ENCODE data around the gene B3GALNT2.
A peak's percentile ranks its signal among the peaks of the same experiment; 100 is the strongest.
"Not testable (repeated sequence)": the region's sequence is repeated elsewhere in the genome, so short reads cannot be mapped to it uniquely, and the experiment has no call there.

The B3GALNT2 gene
- total RNA-seq = 25.4 to 26.5 reads per million in 2 experiments

- no peak for DNase-seq (ENCODE audit: low read depth)
Measured at GRCh38 chr1:235504122-235504493, at the start of gene B3GALNT2. Gene B3GALNT2 (minus strand): TSS chr1:235504452. CDS start chr1:235504252, 200 bp downstream.

DNA sequence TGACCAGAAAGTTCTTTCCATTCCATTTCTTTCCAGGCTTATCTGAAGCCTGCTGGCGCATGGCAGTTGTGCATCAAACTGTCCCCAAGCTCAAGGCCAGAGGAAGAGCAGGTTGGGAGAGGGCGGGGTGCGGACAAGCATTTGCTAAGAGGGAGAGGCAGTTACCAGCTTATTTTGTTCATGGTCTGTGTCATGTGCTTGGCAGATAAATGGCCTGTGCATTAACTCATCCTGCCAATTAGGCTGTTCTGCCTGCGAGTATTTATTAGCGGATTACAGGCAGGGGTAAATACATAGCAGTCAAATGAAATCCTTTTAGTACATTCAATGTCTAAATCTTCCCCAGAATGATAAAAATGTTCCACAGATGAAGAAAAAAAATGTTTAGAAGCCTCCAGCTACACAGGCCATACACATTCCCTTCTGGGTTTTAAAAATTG, 48.9 kb upstream of the B3GALNT2 start:
- DNase-seq (ENCODE audit: low read depth) = no peak

GRCh38 chr1:235552146-235552716, 48.0 kb upstream of the B3GALNT2 start:
- no peak for DNase-seq (ENCODE audit: low read depth)

DNA sequence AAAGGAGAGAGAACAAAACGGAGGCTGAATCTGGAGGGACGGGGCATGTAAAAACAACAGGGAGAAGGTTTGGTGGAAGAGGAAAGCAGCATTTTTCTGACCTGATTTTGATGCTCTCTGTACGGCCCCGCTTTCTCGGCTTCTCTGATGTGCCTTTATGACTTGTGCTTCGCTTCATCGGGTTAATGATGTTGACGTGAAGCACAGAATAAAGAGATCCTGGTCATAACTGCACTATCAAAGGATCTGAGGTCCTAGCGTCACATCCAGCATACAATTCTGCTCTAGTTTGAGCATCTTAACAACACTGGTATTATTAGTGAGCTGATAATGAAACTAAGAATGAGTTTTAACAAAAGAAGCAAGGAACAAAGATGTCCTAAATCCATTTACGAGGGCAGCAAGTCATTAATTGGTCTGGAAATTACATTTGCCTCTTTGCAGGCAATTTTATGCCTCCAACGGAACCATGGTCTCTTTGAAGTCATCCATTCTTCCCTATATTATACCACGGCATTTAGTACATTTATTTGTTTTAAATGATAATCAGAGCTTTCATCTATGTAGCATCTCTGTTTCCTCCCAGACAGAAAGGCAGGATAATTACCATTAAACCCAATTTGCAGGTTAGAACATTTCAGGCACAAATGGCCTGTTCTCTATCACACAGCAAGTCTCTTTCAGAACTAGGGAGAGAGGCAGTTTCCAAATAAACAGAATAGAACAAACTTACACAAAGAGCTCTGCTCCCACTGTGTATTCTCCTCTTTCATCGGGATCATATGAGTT, 45.3 kb upstream of the B3GALNT2 start:
- DNase-seq (ENCODE audit: low read depth) = no peak

GRCh38 chr1:235546369-235547155, 42.3 kb upstream of the B3GALNT2 start:
- not testable (repeated sequence) for DNase-seq (ENCODE audit: low read depth)

DNA sequence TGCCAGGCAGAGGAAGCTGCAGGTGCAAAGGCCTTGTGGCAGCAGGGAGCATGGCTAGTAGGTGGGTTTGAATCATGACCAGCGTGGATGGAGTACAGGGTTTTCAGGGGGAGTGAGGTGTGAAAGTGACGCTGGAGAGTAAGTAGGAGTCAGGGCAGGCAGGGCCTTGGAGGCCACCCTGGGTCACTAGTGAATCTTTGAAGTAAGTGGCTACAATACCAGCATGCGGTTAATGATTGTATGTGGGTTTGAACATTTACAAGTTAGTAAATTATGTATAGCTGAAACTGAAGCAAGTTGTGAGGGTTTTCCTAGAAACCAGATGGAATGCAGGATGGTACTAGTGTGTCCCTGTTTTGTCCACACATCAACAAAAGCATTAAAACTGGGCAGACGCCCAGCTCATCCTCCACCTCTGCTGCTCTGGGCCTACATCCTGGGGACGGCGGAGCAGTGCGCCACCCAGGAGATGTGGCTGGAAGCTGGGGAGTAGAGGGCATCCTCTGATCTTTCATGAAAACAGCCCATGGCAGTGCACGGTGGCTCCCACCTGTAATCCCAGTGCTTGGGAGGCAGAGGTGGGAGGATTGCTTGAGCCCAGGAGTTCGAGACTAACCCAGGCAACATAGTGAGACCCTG, 41.2 kb upstream of the B3GALNT2 start:
- DNase-seq (ENCODE audit: low read depth) = no peak

DNA sequence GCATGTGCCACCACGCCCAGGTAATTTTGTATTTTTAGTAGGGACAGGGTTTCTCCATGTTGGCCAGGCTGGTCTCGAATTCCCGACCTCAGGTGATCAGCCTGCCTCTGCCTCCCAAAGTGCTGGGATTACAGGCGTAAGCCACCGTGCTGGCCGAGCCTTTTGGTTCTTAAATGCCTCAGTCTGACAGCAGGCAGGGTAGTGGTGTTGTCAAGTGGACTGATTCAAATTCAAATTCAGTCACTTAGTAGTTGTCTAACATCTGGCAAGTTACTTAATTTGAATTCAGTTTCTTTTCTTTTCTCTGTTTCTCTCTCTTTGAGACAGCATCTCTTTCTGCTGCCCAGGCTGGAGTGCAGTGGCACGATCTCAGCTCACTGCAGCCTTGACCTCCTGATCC, 38.6 kb upstream of the B3GALNT2 start:
- not testable (repeated sequence) for DNase-seq (ENCODE audit: low read depth)

DNA sequence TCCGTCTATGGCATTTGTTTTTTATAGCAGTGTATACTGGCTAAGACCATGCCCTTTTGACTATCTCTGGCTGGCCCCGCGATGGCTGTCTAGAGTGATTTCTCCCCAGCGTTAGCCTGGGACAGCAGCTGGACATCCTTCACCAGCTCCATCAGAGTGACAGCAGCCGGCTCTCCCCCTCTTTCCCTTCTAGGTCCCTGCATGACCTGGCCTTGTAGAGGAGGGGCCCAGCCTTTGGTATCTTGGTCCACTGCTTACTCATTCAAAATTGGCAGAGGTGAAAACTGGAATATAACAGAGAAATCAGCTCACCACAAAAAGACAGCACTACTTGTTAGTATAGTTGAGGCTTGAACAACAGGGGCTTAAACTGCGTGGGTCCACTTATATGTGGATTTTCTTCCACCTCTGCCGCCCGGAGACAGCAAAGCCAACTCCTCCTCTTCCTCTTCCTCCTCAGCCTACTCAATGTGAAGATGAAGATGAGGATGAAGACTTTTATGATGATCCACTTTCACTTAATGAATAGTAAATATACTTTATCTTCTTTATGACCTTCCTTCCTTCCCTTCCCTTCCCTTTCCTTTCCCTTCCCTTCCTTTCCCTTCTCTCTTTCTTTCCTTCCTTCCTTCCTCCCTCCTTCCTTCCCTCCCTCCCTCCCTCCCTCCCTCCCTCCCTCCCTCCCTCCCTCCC, 29.4 kb upstream of the B3GALNT2 start:
- DNase-seq (ENCODE audit: low read depth) = no peak

GRCh38 chr1:235532360-235532759, 28.1 kb upstream of the B3GALNT2 start:
- no peak for DNase-seq (ENCODE audit: low read depth)

GRCh38 chr1:235527196-235527814, 23.1 kb upstream of the B3GALNT2 start:
- no peak for DNase-seq (ENCODE audit: low read depth)

- no peak for DNase-seq (ENCODE audit: low read depth)
Measured at GRCh38 chr1:235525314-235525713, 21.1 kb upstream of the B3GALNT2 start.

DNA sequence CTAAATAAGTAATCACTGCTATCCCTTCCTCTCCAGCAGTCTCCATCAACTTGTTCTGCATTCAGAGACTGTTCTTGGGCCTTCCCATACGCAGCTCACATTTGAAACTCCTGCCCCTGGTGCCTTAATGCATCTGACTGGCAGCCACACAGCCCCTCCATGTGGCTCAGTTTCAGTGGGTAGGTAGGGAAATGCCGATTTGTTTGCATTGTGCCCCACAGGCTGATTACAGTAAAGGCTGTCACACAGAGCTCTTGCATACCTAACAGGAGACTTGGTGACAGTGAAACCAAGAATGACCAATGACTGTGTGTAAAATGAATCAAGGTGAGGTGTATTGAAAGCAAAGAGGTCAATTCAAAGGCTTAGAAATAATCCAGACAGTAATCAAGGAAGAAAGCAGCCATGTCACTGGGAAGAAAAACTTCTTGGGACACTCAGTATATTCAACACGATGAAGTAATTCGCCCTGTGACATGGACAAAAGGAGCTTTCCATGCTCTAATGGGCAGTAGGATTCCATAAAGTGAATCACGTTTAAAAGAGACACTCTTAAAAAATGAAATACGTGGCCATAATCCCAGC, 12.7 kb upstream of the B3GALNT2 start:
- DNase-seq (ENCODE audit: low read depth) = no peak

GRCh38 chr1:235515844-235516512, 11.7 kb upstream of the B3GALNT2 start:
- DNase-seq (ENCODE audit: low read depth) = no peak

DNA sequence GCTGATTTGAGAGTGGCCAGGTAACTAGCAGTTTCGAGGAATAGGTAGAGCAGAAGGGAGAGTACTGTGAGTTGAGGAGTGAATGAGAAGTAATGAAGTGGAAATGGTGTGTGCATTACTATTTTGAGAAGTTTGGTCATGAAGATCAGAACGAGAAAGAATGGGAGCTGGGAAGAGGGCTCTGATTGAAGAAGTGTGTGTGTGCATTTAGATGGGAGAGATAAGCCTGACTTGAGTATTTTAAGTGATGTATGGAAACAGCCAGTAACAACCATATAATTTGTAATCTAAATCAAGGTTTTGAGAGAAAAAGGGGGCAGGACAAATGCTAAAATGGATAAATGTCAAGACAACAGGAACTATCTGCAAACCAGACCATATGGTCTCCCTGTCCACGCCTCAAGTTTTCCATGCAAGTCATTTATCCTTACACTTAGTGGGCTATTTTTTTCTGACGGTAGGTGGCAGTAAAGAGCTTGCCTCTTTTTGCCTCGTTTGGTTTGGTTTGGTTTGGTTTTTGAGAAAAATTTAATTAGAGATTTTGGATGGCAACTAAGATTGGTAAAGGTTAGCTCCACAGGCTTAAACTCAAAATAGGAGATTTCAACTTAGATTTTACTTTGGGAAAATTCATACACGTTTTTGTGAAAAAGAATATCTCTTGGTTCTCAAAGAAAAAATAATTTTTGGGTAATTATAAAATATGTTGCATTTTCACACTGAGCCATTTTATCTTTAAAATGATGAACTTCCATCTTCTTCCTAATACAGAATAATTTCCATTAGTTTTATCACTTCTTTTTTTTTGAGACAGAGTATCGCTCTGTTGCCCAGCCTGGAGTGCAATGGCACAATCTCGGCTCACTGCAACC, 9.5 kb upstream of the B3GALNT2 start:
- no peak for DNase-seq (ENCODE audit: low read depth)

DNA sequence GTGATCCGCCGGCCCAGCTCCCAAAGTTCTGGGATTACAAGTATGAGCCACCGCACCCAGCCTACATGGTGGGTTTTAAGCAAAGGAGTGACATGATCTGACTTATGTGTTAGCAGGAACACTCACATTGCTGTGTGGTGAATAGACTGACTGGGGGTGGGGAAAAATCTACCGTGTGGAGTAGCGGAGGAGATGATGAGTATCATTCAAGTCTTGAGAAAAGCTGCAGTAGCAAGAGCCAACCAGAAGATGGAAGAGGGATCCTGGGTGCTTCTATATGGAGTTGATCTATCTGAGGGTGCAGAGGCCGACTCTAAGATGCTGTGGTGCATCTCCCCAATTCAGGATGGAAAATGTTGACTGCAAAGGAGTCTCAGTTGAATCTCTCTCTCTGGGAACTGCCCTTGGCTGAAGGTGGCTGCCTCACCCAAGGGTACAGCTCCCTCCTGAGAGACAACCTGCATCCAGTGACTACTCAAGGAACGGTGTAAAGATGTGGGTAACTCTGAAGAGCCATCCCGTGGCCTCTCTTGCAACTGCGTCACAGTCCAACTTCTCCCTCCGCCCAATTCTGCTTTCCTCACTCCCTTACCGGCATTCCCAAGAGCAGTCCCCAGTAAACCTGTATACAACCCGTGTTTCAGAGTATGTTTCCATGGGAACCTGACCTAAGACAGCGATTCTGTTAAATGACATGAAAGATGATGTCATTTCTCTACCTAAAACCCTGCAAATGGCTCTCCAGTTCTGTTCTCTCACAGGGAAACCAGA, 7.4 kb upstream of the B3GALNT2 start:
- DNase-seq (ENCODE audit: low read depth) = no peak

GRCh38 chr1:235510823-235511222, 6.6 kb upstream of the B3GALNT2 start:
- DNase-seq (ENCODE audit: low read depth) = no peak

- DNase-seq (ENCODE audit: low read depth) = no peak
Measured at GRCh38 chr1:235507623-235508022, 3.4 kb upstream of the B3GALNT2 start.

DNA sequence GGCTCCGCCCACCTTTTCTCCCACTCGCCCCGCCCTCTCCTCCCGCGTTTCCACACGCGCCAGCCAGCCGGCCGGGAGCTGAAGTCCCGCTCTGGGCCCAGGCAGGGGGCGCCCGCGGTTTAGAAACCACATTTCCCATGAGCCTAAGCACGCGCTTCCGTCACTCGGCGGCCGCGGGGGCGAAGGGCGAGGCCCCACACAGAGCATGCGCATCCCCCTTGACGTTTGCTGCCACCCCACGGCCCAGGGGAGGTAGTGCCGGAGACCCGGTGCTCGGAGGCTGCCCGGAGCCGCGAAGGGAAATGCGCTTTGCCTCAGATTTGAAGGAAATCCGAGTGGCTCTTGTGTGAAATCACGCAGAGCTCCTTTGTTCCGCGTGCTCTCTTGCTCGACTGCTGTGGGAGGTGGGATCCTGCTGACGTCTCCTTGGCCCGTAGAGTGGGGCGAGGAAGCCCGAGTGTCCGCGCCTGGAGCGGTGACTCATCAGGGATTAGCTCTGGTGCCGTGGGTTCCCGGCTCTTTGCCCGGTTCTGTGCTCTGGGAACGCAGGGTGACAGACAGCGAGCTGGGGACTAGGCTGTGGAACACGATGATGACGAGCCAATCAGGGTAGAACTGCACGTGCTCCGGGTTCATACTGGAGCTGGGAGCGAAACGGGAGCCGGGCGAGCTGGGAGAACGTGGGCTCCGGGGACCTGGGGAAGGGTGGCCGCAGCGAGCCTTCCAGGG, 406 bp upstream of the B3GALNT2 start:
- DNase-seq (ENCODE audit: low read depth) = peak; percentile 97

All from T follicular helper cell (primary cell).